H9 (cell line): Measurements from ENCODE around the gene INSIG1. TPM values are rescaled to one million over a fixed set of nuclear protein-coding genes. Genes with fewer than 3 reads are reported as not detected.

Experiments
- DNase-seq: peaks from one replicate; pipeline ENCODE4 v3.0.0-alpha.2; 2017
- H2AFZ ChIP-seq: one replicate; pipeline ENCODE4 v1.6.1; 2013; ENCODE audit warnings: mild to moderate bottlenecking, low read length, control low read depth, moderate library complexity
- H2AK5ac ChIP-seq: 2 replicates; pipeline ENCODE4 v1.6.1; 2013; ENCODE audit warnings: low read length, control low read depth, mixed read lengths; ENCODE audit not compliant: insufficient read length
- H2BK120ac ChIP-seq: one replicate; pipeline ENCODE4 v1.6.1; 2013; ENCODE audit warnings: low read depth, mild to moderate bottlenecking, low read length, control low read depth, inconsistent platforms; ENCODE audit not compliant: poor library complexity, severe bottlenecking
- H2BK12ac ChIP-seq: 2 replicates; pipeline ENCODE4 v1.6.1; 2013; ENCODE audit warnings: low read length, control low read depth, mixed read lengths, low read depth; ENCODE audit not compliant: insufficient read length
- H2BK15ac ChIP-seq: 2 replicates; pipeline ENCODE4 v1.6.1; 2013; ENCODE audit warnings: low read depth, low read length, control low read depth
- H2BK20ac ChIP-seq: one replicate; pipeline ENCODE4 v1.6.1; 2013; ENCODE audit warnings: low read depth, mild to moderate bottlenecking, low read length, control low read depth, inconsistent platforms; ENCODE audit not compliant: poor library complexity, severe bottlenecking
- H2BK5ac ChIP-seq: 2 replicates; pipeline ENCODE4 v1.6.1; 2013; ENCODE audit warnings: low read length, control low read depth, mixed read lengths; ENCODE audit not compliant: insufficient read length
- H3K14ac ChIP-seq: 2 replicates; pipeline ENCODE4 v1.6.1; 2013; ENCODE audit warnings: low read length, control low read depth; ENCODE audit not compliant: insufficient read depth
- H3K18ac ChIP-seq: 2 replicates; pipeline ENCODE4 v1.6.1; 2013; ENCODE audit warnings: low read depth, mild to moderate bottlenecking, mixed read lengths, low read length, control low read depth; ENCODE audit not compliant: insufficient read length
- H3K23ac ChIP-seq: 2 replicates; pipeline ENCODE4 v1.6.1; 2013; ENCODE audit warnings: low read length, control low read depth, mixed read lengths, low read depth; ENCODE audit not compliant: insufficient read length
- H3K23me2 ChIP-seq: 2 replicates; pipeline ENCODE4 v1.6.1; 2013; ENCODE audit warnings: low read depth, mild to moderate bottlenecking, mixed read lengths, low read length, control low read depth; ENCODE audit not compliant: insufficient read length, poor library complexity, severe bottlenecking
- H3K27ac ChIP-seq: 2 replicates; pipeline ENCODE4 v1.5.1; 2013; ENCODE audit warnings: low read length, control low read depth, mixed read lengths, low read depth; ENCODE audit not compliant: insufficient read length
- H3K27me3 ChIP-seq: 2 replicates; pipeline ENCODE4 v1.6.1; 2013; ENCODE audit warnings: low read length, control low read depth, inconsistent platforms; ENCODE audit not compliant: insufficient read depth
- H3K4ac ChIP-seq: 2 replicates; pipeline ENCODE4 v1.6.1; 2013; ENCODE audit warnings: low read depth, mild to moderate bottlenecking, control low read depth, inconsistent platforms, low read length, moderate library complexity
- H3K4me1 ChIP-seq: 2 replicates; pipeline ENCODE4 v1.6.1; 2013; ENCODE audit warnings: low read length, control low read depth, inconsistent platforms; ENCODE audit not compliant: insufficient read depth
- H3K4me2 ChIP-seq: 2 replicates; pipeline ENCODE4 v1.6.1; 2013; ENCODE audit warnings: low read length, control low read depth, mixed read lengths; ENCODE audit not compliant: insufficient read length, insufficient read depth
- H3K56ac ChIP-seq: 2 replicates; pipeline ENCODE4 v1.6.1; 2013; ENCODE audit warnings: low read depth, mild to moderate bottlenecking, mixed read lengths, low read length, control low read depth; ENCODE audit not compliant: insufficient read length
- H3K79me1 ChIP-seq: 2 replicates; pipeline ENCODE4 v1.6.1; 2013; ENCODE audit warnings: low read depth, mild to moderate bottlenecking, moderate library complexity, low read length, control low read depth, inconsistent platforms; ENCODE audit not compliant: insufficient read depth, poor library complexity, severe bottlenecking
- H3K79me2 ChIP-seq: 2 replicates; pipeline ENCODE4 v1.6.1; 2013; ENCODE audit warnings: low read length, control low read depth, inconsistent platforms; ENCODE audit not compliant: insufficient read depth
- H3K9ac ChIP-seq: 2 replicates; pipeline ENCODE4 v1.6.1; 2013; ENCODE audit warnings: low read length, control low read depth, mixed read lengths; ENCODE audit not compliant: insufficient read length; ENCODE audit errors: extremely low read depth
- H3K9me3 ChIP-seq: one replicate; pipeline ENCODE4 v1.6.1; 2013; ENCODE audit warnings: low read depth, low read length, inconsistent platforms; ENCODE audit not compliant: control insufficient read depth
- H3T11ph ChIP-seq: one replicate; pipeline ENCODE4 v1.6.1; 2013; ENCODE audit warnings: mild to moderate bottlenecking, low read length, control low read depth, inconsistent platforms
- H4K20me1 ChIP-seq: one replicate; pipeline ENCODE4 v1.6.1; 2013; ENCODE audit not compliant: control insufficient read depth, insufficient read length, insufficient read depth
- H4K5ac ChIP-seq: 2 replicates; pipeline ENCODE4 v1.6.1; 2013; ENCODE audit warnings: low read depth, mild to moderate bottlenecking, mixed read lengths, low read length, control low read depth; ENCODE audit not compliant: insufficient read length
- H4K8ac ChIP-seq: replicated peaks from 2 replicates; pipeline ENCODE4 v1.6.1; 2013; ENCODE audit warnings: low read length, control low read depth, mixed read lengths, low read depth; ENCODE audit not compliant: insufficient read length
- H4K91ac ChIP-seq: 2 replicates; pipeline ENCODE4 v1.6.1; 2013; ENCODE audit warnings: low read depth, mild to moderate bottlenecking, moderate library complexity, mixed read lengths, low read length, control low read depth; ENCODE audit not compliant: insufficient read length
- H3K27ac Mint-ChIP-seq, 3 experiments: 2 replicates in 2 of 3; 3 replicates in 1 of 3; pipeline ENCODE4 v1.8.0; 2020 to 2021; ENCODE audit warnings: mixed read lengths in 3 of 3, mild to moderate bottlenecking in 1 of 3, moderate library complexity in 1 of 3
- H3K27me3 Mint-ChIP-seq: 2 replicates; pipeline ENCODE4 v1.8.0; 2021; ENCODE audit warnings: low read depth, mild to moderate bottlenecking, moderate library complexity, mixed read lengths
- H3K36me3 Mint-ChIP-seq, 3 experiments: 2 replicates in 2 of 3; 3 replicates in 1 of 3; pipeline ENCODE4 v1.8.0; 2020 to 2021; ENCODE audit warnings: low read depth in 3 of 3, mixed read lengths in 3 of 3; ENCODE audit not compliant: insufficient read depth in 1 of 3
- H3K4me1 Mint-ChIP-seq, 2 experiments: 2 replicates each; pipeline ENCODE4 v1.8.0; 2020; ENCODE audit warnings: mixed read lengths in 2 of 2
- H3K4me3 Mint-ChIP-seq, 2 experiments: 2 replicates in 1 of 2; 3 replicates in 1 of 2; pipeline ENCODE4 v1.8.0; 2020 to 2021; ENCODE audit warnings: mild to moderate bottlenecking in 2 of 2, mixed read lengths in 2 of 2, moderate library complexity in 1 of 2
- H3K9me3 Mint-ChIP-seq, 2 experiments: 2 replicates in 1 of 2; 3 replicates in 1 of 2; pipeline ENCODE4 v1.8.0; 2020; ENCODE audit warnings: mild to moderate bottlenecking in 2 of 2, mixed read lengths in 2 of 2, moderate library complexity in 1 of 2
- WGBS: extraction: QIAGEN DNeasy Blood & Tissue Kit; methylation state at CpG from one replicate; pipeline ENCODE4 v1.1.7; 2013; ENCODE audit warnings: missing lambda C conversion rate, low lambda C conversion rate, mixed read lengths; ENCODE audit not compliant: insufficient read length; ENCODE audit errors: extremely low coverage; 5-methylcytosine and 5-hydroxymethylcytosine counted together
- total RNA-seq: library from RNA; stranded (reverse); gene quantifications from 2 replicates; pipeline ENCODE4 v1.2.1, GENCODE V29; 2021
- TF ChIP-seq, protein P1 (sequence below): fragments of 200-600 bp; sonication (generic); conservative IDR thresholded peaks from 3 replicates; pipeline ENCODE4 v1.8.0; 2021; ENCODE audit warnings: antibody characterized with exemption, mild to moderate bottlenecking

Gene INSIG1
- total RNA-seq, 1 experiment from 2014 or later = 23.3 TPM

DNA sequence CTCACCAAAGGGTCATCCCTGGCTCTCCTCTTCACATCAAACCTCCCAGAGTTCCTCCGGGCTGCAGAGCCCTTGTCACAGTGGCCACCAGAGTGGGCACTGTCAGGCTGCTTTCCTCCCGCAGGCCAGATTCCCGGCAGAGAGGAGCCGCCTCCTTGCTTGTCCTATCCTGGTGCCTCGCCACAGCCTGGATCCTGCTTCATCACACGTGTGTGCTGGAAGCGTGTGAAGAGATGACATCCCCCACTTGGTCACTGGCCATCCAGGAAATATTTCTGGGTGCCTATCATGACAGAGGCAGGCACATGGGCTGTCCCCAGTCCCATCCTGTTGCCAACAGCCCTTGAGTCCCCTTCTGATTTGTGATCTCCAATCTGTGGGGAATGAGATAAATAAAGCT, 15.0 kb downstream of the INSIG1 start:
- Histone ChIP-seq H3K79me1 (no peaks in the 10 kb centered on the region), H3K14ac (no peak overlapping the region), H4K20me1 (no peaks in the 10 kb centered on the region), H3K9me3 (no peaks in the 10 kb centered on the region), H3K23ac (no peak overlapping the region), H3K9ac (no peak overlapping the region), H3K56ac (no peak overlapping the region), H2BK120ac (no peak overlapping the region), H3K27me3 (no peaks in the 10 kb centered on the region), H3K79me2 (no peaks in the 10 kb centered on the region), H4K5ac (no peak overlapping the region), H3K4me1 (no peaks in the 10 kb centered on the region), H3K4me2 (no peak overlapping the region), H3K23me2 (no peaks in the 10 kb centered on the region), H3K18ac (no peak overlapping the region), H4K8ac (no peak overlapping the region), H2BK20ac (no peak overlapping the region), H4K91ac (no peak overlapping the region), H2AK5ac (no peak overlapping the region), H2BK5ac (no peak overlapping the region), H3K27ac (no peak overlapping the region), H2BK12ac (no peak overlapping the region), H3T11ph (no peak overlapping the region), H3K4ac (no peak overlapping the region), H2BK15ac (no peak overlapping the region), H2AFZ (no peak overlapping the region)
- DNase-seq = no peak
- WGBS = no CpG with 5 or more reads among the region's 7 CpGs
- H3K27ac Mint-ChIP-seq = no peak overlapping the region
- peaks cover 12 to 22% (median 20%) of the 10 kb centered on the region in 3 experiments for H3K36me3 Mint-ChIP-seq
- no peaks in the 10 kb centered on the region; a peak in 1 of 5 replicates for H3K9me3 Mint-ChIP-seq
- H3K4me1 Mint-ChIP-seq = peaks cover 0 to 4% of the 10 kb centered on the region in 2 experiments; a peak in 3 of 4 replicates
- H3K27me3 Mint-ChIP-seq = peaks cover 7% of the 10 kb centered on the region
- TF ChIP-seq, protein P1, sequence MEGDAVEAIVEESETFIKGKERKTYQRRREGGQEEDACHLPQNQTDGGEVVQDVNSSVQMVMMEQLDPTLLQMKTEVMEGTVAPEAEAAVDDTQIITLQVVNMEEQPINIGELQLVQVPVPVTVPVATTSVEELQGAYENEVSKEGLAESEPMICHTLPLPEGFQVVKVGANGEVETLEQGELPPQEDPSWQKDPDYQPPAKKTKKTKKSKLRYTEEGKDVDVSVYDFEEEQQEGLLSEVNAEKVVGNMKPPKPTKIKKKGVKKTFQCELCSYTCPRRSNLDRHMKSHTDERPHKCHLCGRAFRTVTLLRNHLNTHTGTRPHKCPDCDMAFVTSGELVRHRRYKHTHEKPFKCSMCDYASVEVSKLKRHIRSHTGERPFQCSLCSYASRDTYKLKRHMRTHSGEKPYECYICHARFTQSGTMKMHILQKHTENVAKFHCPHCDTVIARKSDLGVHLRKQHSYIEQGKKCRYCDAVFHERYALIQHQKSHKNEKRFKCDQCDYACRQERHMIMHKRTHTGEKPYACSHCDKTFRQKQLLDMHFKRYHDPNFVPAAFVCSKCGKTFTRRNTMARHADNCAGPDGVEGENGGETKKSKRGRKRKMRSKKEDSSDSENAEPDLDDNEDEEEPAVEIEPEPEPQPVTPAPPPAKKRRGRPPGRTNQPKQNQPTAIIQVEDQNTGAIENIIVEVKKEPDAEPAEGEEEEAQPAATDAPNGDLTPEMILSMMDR = no peak
- H3K4me3 Mint-ChIP-seq = no peak overlapping the region
